Neural progenitor cell (in vitro differentiated cells): Measurements from ENCODE around the gene PPP4R3B. TPM values are rescaled to one million over a fixed set of nuclear protein-coding genes. Genes with fewer than 3 reads are reported as not detected.
"Not testable (repeated sequence)": the region's sequence is repeated elsewhere in the genome, so short reads cannot be mapped to it uniquely, and the experiment has no call there.

Source experiments
- DNase-seq: peaks from one replicate; pipeline ENCODE4 v3.0.0-alpha.2; 2016; ENCODE audit warnings: low spot score
- H2AFZ ChIP-seq: fragments of 200-600 bp; sonication (generic); replicated peaks from 2 replicates; pipeline ENCODE4 v1.6.1; 2016; ENCODE audit warnings: antibody characterized with exemption
- H3F3A ChIP-seq: fragments of 200-600 bp; sonication (generic); 2 replicates; pipeline ENCODE4 v1.6.1; 2016; ENCODE audit warnings: antibody characterized with exemption, low read depth
- H3K27ac ChIP-seq: fragments of 200-600 bp; sonication (generic); 2 replicates; pipeline ENCODE4 v1.5.1; 2016; ENCODE audit warnings: mild to moderate bottlenecking
- H3K27me3 ChIP-seq: fragments of 200-600 bp; sonication (generic); 2 replicates; pipeline ENCODE4 v1.6.1; 2016; ENCODE audit warnings: mild to moderate bottlenecking, moderate library complexity
- H3K36me3 ChIP-seq: fragments of 200-600 bp; sonication (generic); 2 replicates; pipeline ENCODE4 v1.5.1; 2016
- H3K4me1 ChIP-seq: fragments of 200-600 bp; sonication (generic); 2 replicates; pipeline ENCODE4 v1.6.1; 2016; ENCODE audit warnings: mixed run types
- H3K4me2 ChIP-seq: fragments of 200-600 bp; sonication (generic); 2 replicates; pipeline ENCODE4 v1.6.1; 2016
- H3K4me3 ChIP-seq: fragments of 200-600 bp; sonication (generic); 2 replicates; pipeline ENCODE4 v1.5.1; 2016
- H3K79me2 ChIP-seq: fragments of 200-600 bp; sonication (generic); 2 replicates; pipeline ENCODE4 v1.6.1; 2016; ENCODE audit warnings: low read depth
- H3K9ac ChIP-seq: fragments of 200-600 bp; sonication (generic); 2 replicates; pipeline ENCODE4 v1.6.1; 2016
- H3K9me3 ChIP-seq: fragments of 200-600 bp; sonication (generic); 2 replicates; pipeline ENCODE4 v1.5.1; 2016; ENCODE audit warnings: low read depth
- H4K20me1 ChIP-seq: fragments of 200-600 bp; sonication (generic); 2 replicates; pipeline ENCODE4 v1.6.1; 2016; ENCODE audit warnings: low read depth
- H3K27ac Mint-ChIP-seq: 3 replicates; pipeline ENCODE4 v1.8.0; 2021; ENCODE audit warnings: mixed read lengths
- H3K27me3 Mint-ChIP-seq: 2 replicates; pipeline ENCODE4 v1.8.0; 2022; ENCODE audit warnings: low read depth, mild to moderate bottlenecking, inconsistent platforms, moderate library complexity, mixed read lengths; ENCODE audit not compliant: insufficient read depth
- H3K36me3 Mint-ChIP-seq: 3 replicates; pipeline ENCODE4 v1.8.0; 2021; ENCODE audit warnings: mixed read lengths
- H3K4me1 Mint-ChIP-seq: 3 replicates; pipeline ENCODE4 v1.8.0; 2021; ENCODE audit warnings: mixed read lengths
- H3K4me3 Mint-ChIP-seq: 3 replicates; pipeline ENCODE4 v1.8.0; 2021; ENCODE audit warnings: mild to moderate bottlenecking, moderate library complexity, mixed read lengths
- H3K9me3 Mint-ChIP-seq: 3 replicates; pipeline ENCODE4 v1.8.0; 2020; ENCODE audit warnings: mixed read lengths
- CTCF ChIP-seq: fragments of 200-600 bp; sonication (generic); IDR thresholded peaks from 2 replicates; pipeline ENCODE4 v1.5.1; 2017; ENCODE audit warnings: antibody characterized with exemption, mild to moderate bottlenecking
- EZH2 ChIP-seq: fragments of 200-600 bp; sonication (generic); IDR thresholded peaks from 2 replicates; pipeline ENCODE4 v1.6.1; 2017; ENCODE audit warnings: antibody characterized with exemption, mild to moderate bottlenecking, moderate library complexity
- EZH2phosphoT487 ChIP-seq: fragments of 200-600 bp; sonication (generic); IDR thresholded peaks from 2 replicates; pipeline ENCODE4 v1.6.1; 2017; ENCODE audit warnings: antibody characterized with exemption
- total RNA-seq: library from RNA; depleted of rRNA; stranded (reverse); fragments of >200 nt; gene quantifications from 2 replicates; pipeline ENCODE4 v1.2.3, GENCODE V29; 2015; ENCODE audit warnings: low replicate concordance

Gene PPP4R3B
- total RNA-seq, 1 donor from 2014 or later: 71.2 TPM

GRCh38 chr2:55604027-55604565, 13.3 kb downstream of the PPP4R3B start:
- Histone ChIP-seq H3K36me3 (no peaks in the 10 kb centered on the region), H3F3A (no peaks in the 10 kb centered on the region), H2AFZ (no peak overlapping the region), H3K4me2 (no peak overlapping the region), H3K4me1 (no peaks in the 10 kb centered on the region), H3K9ac (no peak overlapping the region), H3K79me2 (peaks cover 65% of the 10 kb centered on the region), H3K27me3 (no peaks in the 10 kb centered on the region), H3K27ac (no peak overlapping the region), H3K9me3 (no peaks in the 10 kb centered on the region), H3K4me3 (no peak overlapping the region), H4K20me1 (peaks cover 9% of the 10 kb centered on the region)
- Mint-ChIP-seq H3K27ac (no peak overlapping the region), H3K36me3 (peaks cover 9% of the 10 kb centered on the region), H3K27me3 (no peaks in the 10 kb centered on the region), H3K4me3 (no peak overlapping the region), H3K9me3 (no peaks in the 10 kb centered on the region), H3K4me1 (no peaks in the 10 kb centered on the region)
- TF ChIP-seq EZH2phosphoT487: no peak
- TF ChIP-seq CTCF: no peak
- no peak for TF ChIP-seq EZH2
- no peak for DNase-seq

- H3K79me2 ChIP-seq: peaks cover 50% of the 10 kb centered on the region
- Mint-ChIP-seq H3K4me1 (no peaks in the 10 kb centered on the region), H3K4me3 (no peak overlapping the region), H3K36me3 (peaks cover 9% of the 10 kb centered on the region), H3K9me3 (no peaks in the 10 kb centered on the region), H3K27ac (no peak overlapping the region), H3K27me3 (no peaks in the 10 kb centered on the region)
- no peak for DNase-seq
- no peaks in the 10 kb centered on the region for H3K27me3 ChIP-seq
- no peak overlapping the region for H3K27ac ChIP-seq
- H3K4me2 ChIP-seq: no peak overlapping the region
- H3K9ac ChIP-seq: no peak overlapping the region
- no peak overlapping the region for H3K4me3 ChIP-seq
- TF ChIP-seq CTCF (no peak), EZH2 (no peak), EZH2phosphoT487 (no peak)
- no peaks in the 10 kb centered on the region for H3K9me3 ChIP-seq
- H4K20me1 ChIP-seq: peaks cover 5% of the 10 kb centered on the region
- no peaks in the 10 kb centered on the region for H3K36me3 ChIP-seq
- H3F3A ChIP-seq: no peaks in the 10 kb centered on the region
- no peak overlapping the region for H2AFZ ChIP-seq
- no peaks in the 10 kb centered on the region for H3K4me1 ChIP-seq
Observed at GRCh38 chr2:55601849-55602248, 15.6 kb downstream of the PPP4R3B start.

GRCh38 chr2:55598056-55598795, 19.2 kb downstream of the PPP4R3B start:
- H3K27ac ChIP-seq: no peak overlapping the region
- TF ChIP-seq EZH2phosphoT487 (no peak), EZH2 (no peak), CTCF (no peak)
- H2AFZ ChIP-seq: no peak overlapping the region
- no peaks in the 10 kb centered on the region for H3K4me1 Mint-ChIP-seq
- H4K20me1 ChIP-seq: peaks cover 2% of the 10 kb centered on the region
- H3K4me2 ChIP-seq: no peak overlapping the region
- no peaks in the 10 kb centered on the region for H3F3A ChIP-seq
- no peak for DNase-seq
- H3K27ac Mint-ChIP-seq: no peak overlapping the region
- no peak overlapping the region for H3K9ac ChIP-seq
- no peaks in the 10 kb centered on the region for H3K27me3 Mint-ChIP-seq
- no peak overlapping the region for H3K4me3 Mint-ChIP-seq
- peaks cover 11% of the 10 kb centered on the region for H3K36me3 Mint-ChIP-seq
- H3K9me3 ChIP-seq: no peaks in the 10 kb centered on the region
- H3K79me2 ChIP-seq: peaks cover 24% of the 10 kb centered on the region
- H3K9me3 Mint-ChIP-seq: no peaks in the 10 kb centered on the region
- H3K4me1 ChIP-seq: no peaks in the 10 kb centered on the region
- H3K4me3 ChIP-seq: no peak overlapping the region
- no peaks in the 10 kb centered on the region for H3K27me3 ChIP-seq
- H3K36me3 ChIP-seq: no peaks in the 10 kb centered on the region

- not testable (repeated sequence) for H3K27ac Mint-ChIP-seq, H3K4me1 Mint-ChIP-seq, H3K4me2 ChIP-seq, H3K36me3 ChIP-seq, H3K9ac ChIP-seq, DNase-seq, H3K9me3 Mint-ChIP-seq, H3K27me3 ChIP-seq, H3F3A ChIP-seq, H3K9me3 ChIP-seq, H2AFZ ChIP-seq, H3K27ac ChIP-seq, H3K36me3 Mint-ChIP-seq, H3K27me3 Mint-ChIP-seq, H3K4me3 Mint-ChIP-seq, H4K20me1 ChIP-seq, H3K4me3 ChIP-seq, H3K4me1 ChIP-seq
- H3K79me2 ChIP-seq: peaks cover 12% of the 10 kb centered on the region
Observed at GRCh38 chr2:55596795-55597194, 20.6 kb downstream of the PPP4R3B start.
